GM12878 (cell line): ENCODE results near the gene MAPKAP1. TPM values are rescaled to one million over a fixed set of nuclear protein-coding genes. Genes with fewer than 3 reads are reported as not detected.

Experiments used
- ATAC-seq: fragments of 200-7000 bp; cut with Tn5 transposase; 3 replicates; pipeline ENCODE4 v1.9.1; 2020; ENCODE audit warnings: mild to moderate bottlenecking, moderate library complexity
- BruUV-seq: library from RNA; stranded (reverse); fragments of 400-500 nt; replicated peaks from 2 replicates; lab custom pipeline; 2021; lab: Mats Ljungman, UMichigan
- CTCF ChIA-PET: fragments of 300-600 bp; sonication (Branson Sonifier 250); formaldehyde crosslinking; extraction: SDS; loops from one replicate; lab custom pipeline; 2021; ENCODE audit warnings: inconsistent platforms; lab: Yijun Ruan, JAX
- POLR2A ChIA-PET: fragments of 350-600 bp; formaldehyde crosslinking; extraction: SDS; loops from one replicate; lab custom pipeline; 2021; ENCODE audit warnings: inconsistent platforms; lab: Charles Lee
- RAD21 ChIA-PET: fragments of 300-600 bp; sonication (Branson Sonifier 250); formaldehyde crosslinking; loops from one replicate; lab custom pipeline; 2023; ENCODE audit warnings: antibody characterized with exemption; ENCODE audit not compliant: unreplicated experiment; lab: Charles Lee
- SMC1A ChIA-PET: fragments of 300-600 bp; sonication (Branson Sonifier 250); formaldehyde crosslinking; loops from one replicate; lab custom pipeline; 2023; ENCODE audit not compliant: unreplicated experiment, uncharacterized antibody; lab: Charles Lee
- DNase-seq: peaks from one replicate; pipeline ENCODE4 v3.0.0-alpha.2; 2011; ENCODE audit warnings: low read depth, low spot score
- FAIRE-seq: peaks from 3 replicates; lab custom pipeline; 2011; peaks lifted over from hg19 to GRCh38; lab: Jason Lieb, UNC
- H2AFZ ChIP-seq: 2 replicates; pipeline ENCODE4 v1.6.0; 2011; ENCODE audit warnings: low read depth, low read length, control low read depth; ENCODE audit not compliant: control insufficient read depth
- H3K27ac ChIP-seq: 2 replicates; pipeline ENCODE4 v1.5.1; 2011; ENCODE audit warnings: control low read depth; ENCODE audit not compliant: control insufficient read depth, insufficient read depth
- H3K27me3 ChIP-seq, 2 experiments: replicated peaks in 1 of 2; 2 replicates each; pipeline versions ENCODE4 v1.6.0 to v1.6.1; 2011; ENCODE audit warnings: low read length in 1 of 2; ENCODE audit not compliant: control insufficient read depth in 2 of 2, insufficient read depth in 2 of 2
- H3K36me3 ChIP-seq, 2 experiments: 2 replicates each; pipeline ENCODE4 v1.5.1; 2011; ENCODE audit warnings: low read length in 1 of 2; ENCODE audit not compliant: control insufficient read depth in 2 of 2, insufficient read depth in 2 of 2
- H3K4me1 ChIP-seq: 2 replicates; pipeline ENCODE4 v1.6.1; 2011; ENCODE audit warnings: mild to moderate bottlenecking, low read length, moderate library complexity, mixed read lengths; ENCODE audit not compliant: control insufficient read depth, insufficient read depth
- H3K4me2 ChIP-seq: 2 replicates; pipeline ENCODE4 v1.6.0; 2011; ENCODE audit warnings: control low read depth; ENCODE audit not compliant: control insufficient read depth, insufficient read depth
- H3K4me3 ChIP-seq: fragments of 200-600 bp; sonication (generic); 2 replicates; pipeline ENCODE4 v1.5.1; 2016
- H3K79me2 ChIP-seq: 2 replicates; pipeline ENCODE4 v1.6.0; 2011; ENCODE audit warnings: low read length; ENCODE audit not compliant: control insufficient read depth, insufficient read depth
- H3K9ac ChIP-seq: 2 replicates; pipeline ENCODE4 v1.8.0; 2011; ENCODE audit warnings: low read length, control low read depth, mixed read lengths; ENCODE audit not compliant: control insufficient read depth, insufficient read depth
- H3K9me3 ChIP-seq: replicated peaks from 3 replicates; pipeline ENCODE4 v1.5.1; 2011; ENCODE audit warnings: mild to moderate bottlenecking, low read length; ENCODE audit not compliant: control insufficient read depth, insufficient read depth
- H4K20me1 ChIP-seq: 2 replicates; pipeline ENCODE4 v1.6.0; 2011; ENCODE audit not compliant: control insufficient read depth, insufficient read depth
- IRF3 ChIP-seq: fragments of 450-650 bp; IDR thresholded peaks from 2 replicates; pipeline ENCODE4 v1.6.1; 2014; ENCODE audit warnings: mild to moderate bottlenecking
- KDM1A ChIP-seq: fragments of 200-600 bp; sonication (generic); IDR thresholded peaks from 2 replicates; pipeline ENCODE4 v1.6.1; 2016; ENCODE audit warnings: borderline replicate concordance
- NFIC ChIP-seq: IDR thresholded peaks from 2 replicates; pipeline ENCODE4 v1.6.1; 2012; ENCODE audit warnings: low read depth, mild to moderate bottlenecking, inconsistent platforms, low read length, moderate library complexity
- POLR2A ChIP-seq: IDR thresholded peaks from 2 replicates; pipeline ENCODE4 v1.6.1; 2011; ENCODE audit warnings: low read depth, mild to moderate bottlenecking, low read length
- POLR2AphosphoS2 ChIP-seq: IDR thresholded peaks from 2 replicates; pipeline ENCODE4 v1.6.1; 2011; ENCODE audit warnings: low read depth, mild to moderate bottlenecking, low read length, improper control_type of control experiment, moderate library complexity
- POU2F2 ChIP-seq: IDR thresholded peaks from 3 replicates; pipeline ENCODE4 v1.6.1; 2011; ENCODE audit warnings: low read depth, mild to moderate bottlenecking, low read length, borderline replicate concordance
- RUNX3 ChIP-seq: IDR thresholded peaks from 2 replicates; pipeline ENCODE4 v1.6.1; 2012; ENCODE audit warnings: low read length, inconsistent platforms
- ZNF592 ChIP-seq: fragments of 450-650 bp; IDR thresholded peaks from 2 replicates; pipeline ENCODE4 v1.6.1; 2017; ENCODE audit warnings: mild to moderate bottlenecking, moderate library complexity
- WGBS: methylation state at CpG from one replicate; pipeline ENCODE4 v1.1.6; 2016; ENCODE audit warnings: low lambda C conversion rate; ENCODE audit not compliant: insufficient replicate concordance, insufficient coverage; ENCODE audit errors: missing lambda C conversion rate; 5-methylcytosine and 5-hydroxymethylcytosine counted together
- in situ Hi-C: fragments of 300-500 bp; cut with MboI; formaldehyde crosslinking; loops from 9 replicates; pipeline ENCODE4 v1.14.3; 2018; ENCODE audit warnings: mixed read lengths
- intact Hi-C: fragments of 100-400 bp; cut with micrococcal nuclease; formaldehyde crosslinking; loops from one replicate; pipeline ENCODE4 v1.14.2; 2022; ENCODE audit not compliant: unreplicated experiment
- polyA plus RNA-seq, 11 experiments: library from polyadenylated mRNA; depleted of rRNA in 4 of 11; unstranded in 6 of 11; stranded (reverse) in 5 of 11; fragments of >200 nt; fragmentation: Nextera tagmentation in 4 of 11; fragmentation: Illumina TruSeq in 1 of 11; extraction: Ambion mirVana in 4 of 11; extraction: Trizol in 1 of 11; gene quantifications; 1 replicate in 1 of 11; 2 replicates in 10 of 11; pipeline versions ENCODE4 v1.2.1 to v1.2.3, GENCODE V29; 2011 to 2016; ENCODE audit warnings: inconsistent platforms in 2 of 11, missing spikeins in 2 of 11, low read depth in 1 of 11
- total RNA-seq, 4 experiments: library from RNA; depleted of rRNA in 3 of 4; stranded (reverse); fragments of >200 nt in 3 of 4; fragmentation: Illumina TruSeq in 1 of 4; extraction: Trizol in 1 of 4; gene quantifications; 2 replicates each; pipeline versions ENCODE4 v1.2.1 to v1.2.3, GENCODE V29; 2013 to 2021
- TF ChIP-seq, protein P1 (sequence below): fragments of 450-650 bp; IDR thresholded peaks from 2 replicates; pipeline ENCODE4 v1.6.1; 2017; ENCODE audit warnings: mild to moderate bottlenecking, moderate library complexity
- TF ChIP-seq, protein P2 (sequence below): fragments of 150-350 bp; IDR thresholded peaks from 2 replicates; pipeline ENCODE4 v1.6.1; 2014; ENCODE audit warnings: mild to moderate bottlenecking, low read depth, low read length

The MAPKAP1 gene
- total and polyA plus RNA-seq, 10 of the 15 experiments (the other 5 are each of a cell fraction or from before 2014, with no cell fraction given): 5.1 to 188 (median 105) TPM

DNA sequence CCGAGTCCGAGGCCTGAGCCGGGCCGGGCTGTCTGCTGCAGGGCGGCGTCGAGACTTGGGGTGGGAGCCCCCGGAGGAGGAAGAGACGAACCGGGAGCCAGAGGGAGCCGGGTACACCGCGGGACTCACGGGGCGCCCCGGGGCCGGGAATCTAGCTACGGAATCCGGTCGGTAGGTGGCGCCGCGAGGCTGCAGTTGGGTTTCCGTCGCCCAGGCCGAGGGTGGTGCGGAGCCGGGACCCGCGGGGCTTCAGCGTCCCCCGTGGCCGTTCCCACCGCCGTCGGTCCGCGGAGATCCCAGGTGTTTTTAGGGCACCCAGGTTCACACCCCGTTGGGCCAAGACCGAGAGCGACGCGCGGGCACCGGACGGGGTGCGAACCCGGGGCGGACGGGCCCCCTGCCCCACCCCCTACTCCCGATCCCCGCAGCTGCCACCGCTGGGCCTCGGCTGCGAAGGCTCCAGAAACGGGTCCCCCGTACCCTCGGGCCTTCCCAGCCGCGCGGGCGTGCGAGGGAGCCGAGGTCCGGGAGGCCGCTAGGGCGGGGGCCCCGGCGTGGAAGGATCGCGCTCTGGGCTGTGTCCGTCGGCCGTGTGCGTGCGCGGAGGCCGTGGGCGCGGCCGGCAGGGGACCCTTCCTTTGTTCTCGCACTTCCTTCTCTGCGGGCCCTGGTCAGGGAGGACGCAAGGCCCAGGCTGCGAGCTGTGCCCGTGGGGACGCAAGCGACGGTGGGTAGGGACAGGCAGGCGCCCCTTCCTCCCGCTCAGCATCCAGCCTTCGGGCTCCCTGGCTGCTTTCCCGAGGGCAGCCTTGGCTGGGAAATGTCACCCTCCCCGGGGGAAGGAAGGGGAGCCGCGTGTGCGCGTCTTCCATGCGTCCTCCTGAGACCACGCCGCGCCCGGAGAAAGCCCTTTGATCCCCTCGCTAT, 298.8 kb downstream of the MAPKAP1 start:
- ChIA-PET SMC1A (interaction anchor here (0.6 to 2.3 kb wide), 19 partner anchors 9 to 1083 kb away, joined by 3 to 15 read pairs (median 4); no protein-coding TSS in a partner anchor), RAD21 (interaction anchor here (0.6 to 2.5 kb wide), 36 partner anchors 9 to 1150 kb away, joined by 3 to 26 read pairs (median 4); no protein-coding TSS in a partner anchor), CTCF (interaction anchor here (0.6 to 3.4 kb wide), 49 partner anchors 9 to 1150 kb away, joined by 3 to 34 read pairs (median 3); no protein-coding TSS in a partner anchor), POLR2A (interaction anchor here (0.8 to 0.9 kb wide), 2 partner anchors 150 to 223 kb away, joined by 3 read pairs; no protein-coding TSS in a partner anchor)
- FAIRE-seq: no peak
- Histone ChIP-seq H3K9me3 (no peaks in the 10 kb centered on the region; the same call in 2 of the 3 replicates), H3K4me3 (peak overlapping the region; percentile 70; the same call in 1 of the 2 replicates), H4K20me1 (no peaks in the 10 kb centered on the region; the same call in 1 of the 2 replicates), H3K9ac (peak overlapping the region; percentile 35), H3K36me3 (no peaks in the 10 kb centered on the region), H2AFZ (peak overlapping the region; percentile 79), H3K27ac (no peak overlapping the region), H3K4me1 (peaks cover 10% of the 10 kb centered on the region), H3K79me2 (no peaks in the 10 kb centered on the region), H3K4me2 (peak overlapping the region; percentile 98), H3K27me3 (no peaks in the 10 kb centered on the region)
- DNase-seq: no peak
- in situ Hi-C loops (loop anchor here (5.0 kb wide), 3 partner anchors 824 to 1069 kb away; no protein-coding TSS in a partner anchor), intact Hi-C loops (loop anchor here (1.0 to 5.0 kb wide), 3 partner anchors 821 to 1084 kb away; no protein-coding TSS in a partner anchor)
- 8% methylated on average over 88 of the region's 104 CpGs for WGBS
- BruUV-seq: no TSS peak
- peak; percentile 93 for ATAC-seq
- TF ChIP-seq RUNX3 (no peak), NFIC (no peak), ZNF592 (no peak), IRF3 (peak; percentile 30; the same call in 1 of the 2 replicates), POLR2AphosphoS2 (no peak), POLR2A (peak; percentile 27; the same call in 1 of the 2 replicates), POU2F2 (0 out of 3 replicates have a peak, but pooled peaks have one; percentile 10), KDM1A (no peak)
- TF ChIP-seq, protein P1, sequence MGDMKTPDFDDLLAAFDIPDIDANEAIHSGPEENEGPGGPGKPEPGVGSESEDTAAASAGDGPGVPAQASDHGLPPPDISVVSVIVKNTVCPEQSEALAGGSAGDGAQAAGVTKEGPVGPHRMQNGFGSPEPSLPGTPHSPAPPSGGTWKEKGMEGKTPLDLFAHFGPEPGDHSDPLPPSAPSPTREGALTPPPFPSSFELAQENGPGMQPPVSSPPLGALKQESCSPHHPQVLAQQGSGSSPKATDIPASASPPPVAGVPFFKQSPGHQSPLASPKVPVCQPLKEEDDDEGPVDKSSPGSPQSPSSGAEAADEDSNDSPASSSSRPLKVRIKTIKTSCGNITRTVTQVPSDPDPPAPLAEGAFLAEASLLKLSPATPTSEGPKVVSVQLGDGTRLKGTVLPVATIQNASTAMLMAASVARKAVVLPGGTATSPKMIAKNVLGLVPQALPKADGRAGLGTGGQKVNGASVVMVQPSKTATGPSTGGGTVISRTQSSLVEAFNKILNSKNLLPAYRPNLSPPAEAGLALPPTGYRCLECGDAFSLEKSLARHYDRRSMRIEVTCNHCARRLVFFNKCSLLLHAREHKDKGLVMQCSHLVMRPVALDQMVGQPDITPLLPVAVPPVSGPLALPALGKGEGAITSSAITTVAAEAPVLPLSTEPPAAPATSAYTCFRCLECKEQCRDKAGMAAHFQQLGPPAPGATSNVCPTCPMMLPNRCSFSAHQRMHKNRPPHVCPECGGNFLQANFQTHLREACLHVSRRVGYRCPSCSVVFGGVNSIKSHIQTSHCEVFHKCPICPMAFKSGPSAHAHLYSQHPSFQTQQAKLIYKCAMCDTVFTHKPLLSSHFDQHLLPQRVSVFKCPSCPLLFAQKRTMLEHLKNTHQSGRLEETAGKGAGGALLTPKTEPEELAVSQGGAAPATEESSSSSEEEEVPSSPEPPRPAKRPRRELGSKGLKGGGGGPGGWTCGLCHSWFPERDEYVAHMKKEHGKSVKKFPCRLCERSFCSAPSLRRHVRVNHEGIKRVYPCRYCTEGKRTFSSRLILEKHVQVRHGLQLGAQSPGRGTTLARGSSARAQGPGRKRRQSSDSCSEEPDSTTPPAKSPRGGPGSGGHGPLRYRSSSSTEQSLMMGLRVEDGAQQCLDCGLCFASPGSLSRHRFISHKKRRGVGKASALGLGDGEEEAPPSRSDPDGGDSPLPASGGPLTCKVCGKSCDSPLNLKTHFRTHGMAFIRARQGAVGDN: no peak
- TF ChIP-seq, protein P2, sequence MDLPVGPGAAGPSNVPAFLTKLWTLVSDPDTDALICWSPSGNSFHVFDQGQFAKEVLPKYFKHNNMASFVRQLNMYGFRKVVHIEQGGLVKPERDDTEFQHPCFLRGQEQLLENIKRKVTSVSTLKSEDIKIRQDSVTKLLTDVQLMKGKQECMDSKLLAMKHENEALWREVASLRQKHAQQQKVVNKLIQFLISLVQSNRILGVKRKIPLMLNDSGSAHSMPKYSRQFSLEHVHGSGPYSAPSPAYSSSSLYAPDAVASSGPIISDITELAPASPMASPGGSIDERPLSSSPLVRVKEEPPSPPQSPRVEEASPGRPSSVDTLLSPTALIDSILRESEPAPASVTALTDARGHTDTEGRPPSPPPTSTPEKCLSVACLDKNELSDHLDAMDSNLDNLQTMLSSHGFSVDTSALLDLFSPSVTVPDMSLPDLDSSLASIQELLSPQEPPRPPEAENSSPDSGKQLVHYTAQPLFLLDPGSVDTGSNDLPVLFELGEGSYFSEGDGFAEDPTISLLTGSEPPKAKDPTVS: no peak
